Tibial nerve (tissue), 4 donors: ENCODE measurements around the gene OSBPL9. TPM values are rescaled to one million over a fixed set of nuclear protein-coding genes. Genes with fewer than 3 reads are reported as not detected.

Source experiments
- DNase-seq, 2 donors: peaks; one replicate each; pipeline ENCODE4 v3.0.0-alpha.2; 2019; ENCODE audit warnings: low spot score in 2 of 2
- H3K27ac ChIP-seq, 4 donors: fragments of 200-600 bp; sonication (generic) in 3 of 4; one replicate each; pipeline ENCODE4 v1.5.1; 2017 to 2019; ENCODE audit warnings: mild to moderate bottlenecking in 1 of 4
- H3K27me3 ChIP-seq, 2 donors: fragments of 200-600 bp; sonication (generic) in 1 of 2; one replicate each; pipeline versions ENCODE4 v1.5.1 to v1.6.0; 2017 to 2019
- H3K36me3 ChIP-seq, 3 donors: fragments of 200-600 bp; sonication (generic); one replicate each; pipeline ENCODE4 v1.5.1; 2018 to 2019
- H3K4me1 ChIP-seq, 4 donors: fragments of 200-600 bp; sonication (generic) in 3 of 4; one replicate each; pipeline ENCODE4 v1.5.1; 2017 to 2019
- H3K4me3 ChIP-seq, 4 donors: fragments of 200-600 bp; sonication (generic) in 3 of 4; one replicate each; pipeline ENCODE4 v1.5.1; 2017 to 2019; ENCODE audit warnings: mild to moderate bottlenecking in 1 of 4, moderate library complexity in 1 of 4
- H3K9me3 ChIP-seq, 4 donors: fragments of 200-600 bp; sonication (generic) in 3 of 4; one replicate each; pipeline ENCODE4 v1.5.1; 2017 to 2019
- EP300 ChIP-seq, 2 donors: sonication (generic); formaldehyde crosslinking; IDR thresholded peaks; one replicate each; pipeline ENCODE4 v1.6.1; 2017; ENCODE audit warnings: antibody characterized with exemption in 2 of 2, mild to moderate bottlenecking in 1 of 2
- POLR2A ChIP-seq, 2 donors: fragments of 450-650 bp; IDR thresholded peaks; one replicate each; pipeline ENCODE4 v1.6.1; 2017; ENCODE audit warnings: antibody characterized with exemption in 2 of 2, mild to moderate bottlenecking in 2 of 2, moderate library complexity in 2 of 2
- WGBS, 2 donors: methylation state at CpG; one replicate each; pipeline ENCODE4 v1.1.5; 2018; 5-methylcytosine and 5-hydroxymethylcytosine counted together
- total RNA-seq, 4 donors: library from RNA; depleted of rRNA; stranded (reverse); fragments of >200 nt; gene quantifications; one replicate each; pipeline ENCODE4 v1.1.0, GENCODE V29; 2016
- TF ChIP-seq, protein P1 (sequence below), 5 experiments: fragments of 200-600 bp in 3 of 5; fragments of 450-650 bp in 2 of 5; sonication (generic) in 3 of 5; IDR thresholded peaks; one replicate each; pipeline ENCODE4 v1.5.1; 2016 to 2019; ENCODE audit warnings: antibody characterized with exemption in 5 of 5, mild to moderate bottlenecking in 3 of 5, moderate library complexity in 2 of 5

The OSBPL9 gene
- total RNA-seq, 4 donors from 2014 or later, result 86.1 to 132 (median 96.9) TPM

GRCh38 chr1:51715369-51715768, 98.5 kb downstream of the OSBPL9 start:
- TF ChIP-seq POLR2A (IDR thresholded peaks at IDR 0.05), result no peak
- no peak for TF ChIP-seq EP300 (IDR thresholded peaks at IDR 0.05)
- no peak overlapping the region for H3K4me3 ChIP-seq
- H3K27me3 ChIP-seq, result no peaks in the 10 kb centered on the region
- no peak for DNase-seq
- no peak overlapping the region for H3K27ac ChIP-seq
- peaks cover 0 to 17% (median 0%) of the 10 kb centered on the region in 3 donors for H3K36me3 ChIP-seq
- WGBS, 2 donors, result 93 to 97% methylated on average over 4 of the region's 4 CpGs
- H3K4me1 ChIP-seq, result no peaks in the 10 kb centered on the region
- no peaks in the 10 kb centered on the region for H3K9me3 ChIP-seq

- 94 to 96% methylated on average over 3 of the region's 3 CpGs for WGBS, 2 donors
- no peaks in the 10 kb centered on the region for H3K9me3 ChIP-seq
- H3K27me3 ChIP-seq, result no peaks in the 10 kb centered on the region
- no peak for DNase-seq
- no peak overlapping the region for H3K4me3 ChIP-seq
- TF ChIP-seq EP300 (IDR thresholded peaks at IDR 0.05), result no peak
- TF ChIP-seq, protein P1, sequence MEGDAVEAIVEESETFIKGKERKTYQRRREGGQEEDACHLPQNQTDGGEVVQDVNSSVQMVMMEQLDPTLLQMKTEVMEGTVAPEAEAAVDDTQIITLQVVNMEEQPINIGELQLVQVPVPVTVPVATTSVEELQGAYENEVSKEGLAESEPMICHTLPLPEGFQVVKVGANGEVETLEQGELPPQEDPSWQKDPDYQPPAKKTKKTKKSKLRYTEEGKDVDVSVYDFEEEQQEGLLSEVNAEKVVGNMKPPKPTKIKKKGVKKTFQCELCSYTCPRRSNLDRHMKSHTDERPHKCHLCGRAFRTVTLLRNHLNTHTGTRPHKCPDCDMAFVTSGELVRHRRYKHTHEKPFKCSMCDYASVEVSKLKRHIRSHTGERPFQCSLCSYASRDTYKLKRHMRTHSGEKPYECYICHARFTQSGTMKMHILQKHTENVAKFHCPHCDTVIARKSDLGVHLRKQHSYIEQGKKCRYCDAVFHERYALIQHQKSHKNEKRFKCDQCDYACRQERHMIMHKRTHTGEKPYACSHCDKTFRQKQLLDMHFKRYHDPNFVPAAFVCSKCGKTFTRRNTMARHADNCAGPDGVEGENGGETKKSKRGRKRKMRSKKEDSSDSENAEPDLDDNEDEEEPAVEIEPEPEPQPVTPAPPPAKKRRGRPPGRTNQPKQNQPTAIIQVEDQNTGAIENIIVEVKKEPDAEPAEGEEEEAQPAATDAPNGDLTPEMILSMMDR (IDR thresholded peaks at IDR 0.05), result no peak
- TF ChIP-seq POLR2A (IDR thresholded peaks at IDR 0.05), result no peak
- H3K4me1 ChIP-seq, result no peaks in the 10 kb centered on the region
- H3K36me3 ChIP-seq, result peaks cover 0 to 18% (median 0%) of the 10 kb centered on the region in 3 donors
- no peak overlapping the region for H3K27ac ChIP-seq
These were observed 99.9 kb downstream of the OSBPL9 start for GRCh38 chr1:51716746-51717145.

DNA sequence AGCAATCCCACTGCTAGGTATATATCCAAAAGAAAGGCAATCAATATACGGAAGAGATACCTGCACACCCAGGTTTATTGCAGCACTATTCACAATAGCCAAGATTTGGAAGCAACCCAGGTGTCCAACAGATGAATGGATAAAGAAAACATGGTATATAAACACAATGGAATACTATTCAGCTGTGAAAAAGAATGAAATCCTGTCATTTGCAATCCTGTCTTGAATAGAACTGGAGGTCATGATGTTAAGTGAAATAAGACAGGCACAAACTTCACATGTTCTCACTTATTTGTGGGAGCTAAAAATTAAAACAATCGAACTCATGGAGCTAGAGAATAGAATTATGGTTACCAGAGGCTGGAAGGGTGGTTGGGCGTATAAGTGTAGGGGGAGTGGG, 101.0 kb downstream of the OSBPL9 start:
- H3K4me3 ChIP-seq, result no peak overlapping the region
- H3K27ac ChIP-seq, result no peak overlapping the region
- H3K9me3 ChIP-seq, result no peaks in the 10 kb centered on the region
- DNase-seq, result no peak
- H3K27me3 ChIP-seq, result no peaks in the 10 kb centered on the region
- H3K36me3 ChIP-seq, result peaks cover 0 to 18% (median 0%) of the 10 kb centered on the region in 3 donors
- 98% methylated on average over 3 of the region's 3 CpGs for WGBS, 2 donors
- no peaks in the 10 kb centered on the region for H3K4me1 ChIP-seq
- TF ChIP-seq EP300 (IDR thresholded peaks at IDR 0.05) (no peak), POLR2A (IDR thresholded peaks at IDR 0.05) (no peak)
- TF ChIP-seq, protein P1 (IDR thresholded peaks at IDR 0.05), result no peak

DNA sequence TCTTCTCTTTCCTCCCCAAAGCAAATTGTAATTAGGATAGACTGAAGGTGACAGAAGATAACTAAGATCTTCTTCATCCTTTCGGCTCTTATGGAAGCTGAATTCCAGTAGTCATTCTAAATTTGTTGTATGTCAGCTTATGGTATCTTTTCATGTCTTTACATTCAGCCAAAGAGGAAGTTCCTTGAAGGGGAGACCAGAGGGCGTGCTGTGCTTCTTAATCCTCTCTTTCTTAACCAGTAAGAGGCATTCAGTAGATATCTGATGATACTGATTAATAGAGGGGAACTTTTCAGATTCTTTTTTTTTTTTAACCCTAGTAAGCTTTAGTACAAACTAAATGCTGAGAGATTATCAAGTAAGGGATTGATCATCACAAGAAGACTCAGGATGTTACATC, 102.3 kb downstream of the OSBPL9 start:
- Histone ChIP-seq H3K36me3 (peaks cover 0 to 18% (median 0%) of the 10 kb centered on the region in 3 donors), H3K4me3 (no peak overlapping the region), H3K27me3 (no peaks in the 10 kb centered on the region), H3K27ac (no peak overlapping the region), H3K4me1 (no peaks in the 10 kb centered on the region), H3K9me3 (no peaks in the 10 kb centered on the region)
- no peak for TF ChIP-seq EP300 (IDR thresholded peaks at IDR 0.05)
- no peak for TF ChIP-seq POLR2A (IDR thresholded peaks at IDR 0.05)
- TF ChIP-seq, protein P1 (IDR thresholded peaks at IDR 0.05), result no peak
- no peak for DNase-seq
- 88 to 92% methylated on average over 2 of the region's 2 CpGs for WGBS, 2 donors

DNA sequence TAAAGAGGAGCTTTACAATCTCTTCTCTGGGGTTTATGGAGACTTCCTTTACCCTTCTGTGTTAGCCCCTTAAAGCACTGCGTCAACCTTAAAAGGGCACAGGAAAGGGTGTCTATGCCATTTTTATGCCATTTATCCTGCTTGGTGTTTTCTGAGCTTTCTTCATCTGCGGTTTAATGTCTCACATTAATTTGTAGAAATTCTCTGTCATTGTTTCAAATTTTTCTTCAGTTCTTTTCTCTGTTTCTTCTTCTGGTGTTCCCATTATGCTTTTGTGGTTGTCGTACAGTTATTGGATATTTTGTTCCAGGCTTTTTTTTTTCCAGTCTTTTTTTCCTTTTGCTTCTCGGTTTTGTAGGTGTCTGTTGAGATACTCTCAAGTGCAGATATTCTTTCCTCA, 107.9 kb downstream of the OSBPL9 start:
- DNase-seq, result no peak
- TF ChIP-seq, protein P1 (IDR thresholded peaks at IDR 0.05), result no peak
- TF ChIP-seq EP300 (IDR thresholded peaks at IDR 0.05) (no peak), POLR2A (IDR thresholded peaks at IDR 0.05) (no peak)
- Histone ChIP-seq H3K27me3 (no peaks in the 10 kb centered on the region), H3K9me3 (no peaks in the 10 kb centered on the region), H3K4me1 (peaks cover 0 to 37% (median 2%) of the 10 kb centered on the region in 4 donors), H3K27ac (no peak overlapping the region), H3K4me3 (no peak overlapping the region), H3K36me3 (peaks cover 0 to 3% (median 0%) of the 10 kb centered on the region in 3 donors)
- 92 to 97% methylated on average over 4 of the region's 4 CpGs for WGBS, 2 donors

DNA sequence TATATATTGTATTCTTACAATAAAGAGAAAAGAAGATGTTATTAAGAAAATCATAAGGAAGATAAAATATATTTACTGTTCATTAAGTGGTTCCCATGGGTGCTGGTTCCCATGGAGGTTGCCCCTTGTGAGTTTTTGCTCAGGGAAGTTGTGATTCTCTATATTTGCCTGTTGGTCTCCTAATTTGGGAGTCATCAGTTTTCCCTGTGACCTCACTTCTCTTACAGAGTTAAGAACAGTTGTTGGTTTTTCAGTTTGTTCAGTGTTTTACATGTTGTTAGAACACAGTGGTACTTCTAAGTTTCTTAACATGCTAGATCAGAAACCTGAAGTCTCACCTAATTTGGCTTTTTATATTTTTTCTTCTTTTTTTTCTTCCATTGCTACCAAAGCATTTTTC, 109.2 kb downstream of the OSBPL9 start:
- H3K9me3 ChIP-seq, result no peaks in the 10 kb centered on the region
- H3K36me3 ChIP-seq, result no peaks in the 10 kb centered on the region
- H3K27me3 ChIP-seq, result no peaks in the 10 kb centered on the region
- no peak for DNase-seq
- TF ChIP-seq, protein P1 (IDR thresholded peaks at IDR 0.05), result no peak
- TF ChIP-seq POLR2A (IDR thresholded peaks at IDR 0.05), result no peak
- TF ChIP-seq EP300 (IDR thresholded peaks at IDR 0.05), result no peak
- H3K27ac ChIP-seq, result no peak overlapping the region
- H3K4me3 ChIP-seq, result no peak overlapping the region
- peaks cover 0 to 49% (median 8%) of the 10 kb centered on the region in 4 donors for H3K4me1 ChIP-seq
